ENCODE data around the gene CDCA7. TPM values are rescaled to one million over a fixed set of nuclear protein-coding genes. Genes with fewer than 3 reads are reported as not detected.
"Not testable (repeated sequence)": the region's sequence is repeated elsewhere in the genome, so short reads cannot be mapped to it uniquely, and the experiment has no call there.

The CDCA7 gene
- total RNA-seq, 1 donor from 2014 or later: 14.3 TPM

GRCh38 chr2:173357346-173357745, 2.7 kb downstream of the CDCA7 start:
- FAIRE-seq (no peak), DNase-seq (ENCODE audit: low spot score in 2 of 2) (no peak)

GRCh38 chr2:173358616-173359015, 3.9 kb downstream of the CDCA7 start:
- no peak for FAIRE-seq

GRCh38 chr2:173359231-173359630, 4.6 kb downstream of the CDCA7 start:
- FAIRE-seq (no peak), DNase-seq (ENCODE audit: low spot score in 2 of 2) (no peak)

More at GRCh38 chr2:173358616-173359015, 3.9 kb downstream of the CDCA7 start:
- DNase-seq (ENCODE audit: low spot score in 2 of 2): no peak

- DNase-seq (ENCODE audit: low spot score in 2 of 2) (no peak), FAIRE-seq (no peak)
Observed at GRCh38 chr2:173370198-173370597, 15.5 kb downstream of the CDCA7 start.

GRCh38 chr2:173371023-173371422, 16.4 kb downstream of the CDCA7 start:
- DNase-seq (ENCODE audit: low spot score in 2 of 2): no peak

GRCh38 chr2:173373290-173373689, 18.6 kb downstream of the CDCA7 start:
- DNase-seq (ENCODE audit: low spot score in 2 of 2) (no peak), FAIRE-seq (no peak)

More at GRCh38 chr2:173371023-173371422, 16.4 kb downstream of the CDCA7 start:
- no peak for FAIRE-seq

GRCh38 chr2:173374634-173375033, 20.0 kb downstream of the CDCA7 start:
- DNase-seq (ENCODE audit: low spot score in 2 of 2) (no peak), FAIRE-seq (no peak)

- FAIRE-seq; DNase-seq (ENCODE audit: low spot score in 2 of 2): not testable (repeated sequence)
Observed at GRCh38 chr2:173385534-173385933, 30.9 kb downstream of the CDCA7 start.

GRCh38 chr2:173386021-173386737, 31.5 kb downstream of the CDCA7 start:
- no peak for FAIRE-seq
- DNase-seq (ENCODE audit: low spot score in 2 of 2): no peak

- FAIRE-seq (no peak), DNase-seq (ENCODE audit: low spot score in 2 of 2) (no peak)
Observed at GRCh38 chr2:173386738-173387065, 32.0 kb downstream of the CDCA7 start.

- FAIRE-seq: no peak
- no peak for DNase-seq (ENCODE audit: low spot score in 2 of 2)
Observed at GRCh38 chr2:173387079-173387478, 32.4 kb downstream of the CDCA7 start.

GRCh38 chr2:173387660-173388059, 33.0 kb downstream of the CDCA7 start:
- DNase-seq (ENCODE audit: low spot score in 2 of 2) (no peak), FAIRE-seq (no peak)

- no peak for FAIRE-seq
Observed at GRCh38 chr2:173388795-173389194, 34.1 kb downstream of the CDCA7 start.

GRCh38 chr2:173390036-173390435, 35.4 kb downstream of the CDCA7 start:
- FAIRE-seq (no peak), DNase-seq (ENCODE audit: low spot score in 2 of 2) (no peak)

More at GRCh38 chr2:173388795-173389194, 34.1 kb downstream of the CDCA7 start:
- no peak for DNase-seq (ENCODE audit: low spot score in 2 of 2)

- FAIRE-seq: no peak
- DNase-seq (ENCODE audit: low spot score in 2 of 2): no peak
Observed at GRCh38 chr2:173392731-173393130, 38.1 kb downstream of the CDCA7 start.

- FAIRE-seq: no peak
- no peak for DNase-seq (ENCODE audit: low spot score in 2 of 2)
Observed at GRCh38 chr2:173393186-173393585, 38.5 kb downstream of the CDCA7 start.

- FAIRE-seq (no peak), DNase-seq (ENCODE audit: low spot score in 2 of 2) (no peak)
Observed at GRCh38 chr2:173393636-173394035, 39.0 kb downstream of the CDCA7 start.

- FAIRE-seq (no peak), DNase-seq (ENCODE audit: low spot score in 2 of 2) (no peak)
Observed at GRCh38 chr2:173394091-173394974, 39.7 kb downstream of the CDCA7 start.

GRCh38 chr2:173395567-173396351, 41.1 kb downstream of the CDCA7 start:
- FAIRE-seq (no peak), DNase-seq (ENCODE audit: low spot score in 2 of 2) (no peak)

GRCh38 chr2:173397539-173397938, 42.9 kb downstream of the CDCA7 start:
- DNase-seq (ENCODE audit: low spot score in 2 of 2): no peak
- FAIRE-seq: no peak

GRCh38 chr2:173399229-173399628, 44.6 kb downstream of the CDCA7 start:
- no peak for FAIRE-seq
- no peak for DNase-seq (ENCODE audit: low spot score in 2 of 2)

Measured in frontal cortex (tissue), 4 donors.